NCI-H1092 treated with DMSO at 0.1 percent for 48 hours (cell line): ENCODE results near the gene ST7L.

Experiments
- DNase-seq: peaks from one replicate; lab custom pipeline; 2025; lab: John Stamatoyannopoulos, UW

The ST7L gene

GRCh38 chr1:112546076-112546475 lies 72.9 kb downstream of the ST7L start:
- no peak for DNase-seq

DNA sequence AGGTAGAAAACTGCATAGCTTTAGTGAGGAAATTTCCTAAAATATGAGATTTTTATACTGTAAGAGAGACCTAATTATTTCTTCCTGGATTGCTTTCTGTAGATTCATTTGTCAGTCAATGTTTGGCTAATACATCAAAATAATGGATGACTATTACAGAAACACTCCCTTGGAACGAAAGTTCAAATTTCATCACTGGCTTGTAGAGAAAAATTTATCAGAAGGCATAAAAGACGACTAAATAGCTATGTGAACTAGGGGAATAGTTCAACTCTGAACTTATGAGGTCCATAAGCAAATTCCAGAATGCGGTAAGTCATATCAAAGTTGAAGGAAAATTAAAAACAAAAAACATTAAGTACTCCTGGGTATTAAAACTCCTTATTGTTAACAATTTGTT lies 74.2 kb downstream of the ST7L start:
- DNase-seq: no peak

DNA sequence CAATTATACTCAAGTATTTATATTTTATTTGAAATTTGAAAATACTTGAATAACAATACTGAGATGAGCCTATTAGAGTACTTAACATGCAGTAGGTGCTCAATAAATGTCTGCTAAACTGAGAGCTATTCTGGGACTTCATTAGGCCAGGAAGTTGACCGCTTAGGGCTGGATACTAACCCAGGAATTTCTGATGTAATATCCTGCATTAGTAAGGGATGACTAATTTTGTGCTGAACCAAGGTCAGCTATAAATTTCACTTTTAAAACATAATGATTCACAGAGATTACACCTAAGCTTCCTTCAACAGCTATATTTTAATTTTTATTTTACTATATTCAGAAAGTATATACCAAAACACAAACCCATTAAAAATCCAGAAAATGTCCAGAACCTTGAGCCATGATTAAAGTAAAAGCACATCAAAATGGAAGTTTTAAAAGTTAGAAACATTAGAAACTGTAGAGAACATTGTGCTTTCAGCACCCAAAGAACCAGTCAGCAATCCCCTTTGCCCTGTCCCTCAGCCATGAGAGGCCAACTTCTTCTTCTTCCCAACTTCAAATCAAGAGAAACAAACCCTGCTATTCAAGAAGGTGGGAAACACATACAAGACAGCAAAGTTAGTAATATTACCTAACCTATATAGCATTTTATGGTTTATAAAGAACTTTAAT lies 74.8 kb downstream of the ST7L start:
- DNase-seq: no peak

DNA sequence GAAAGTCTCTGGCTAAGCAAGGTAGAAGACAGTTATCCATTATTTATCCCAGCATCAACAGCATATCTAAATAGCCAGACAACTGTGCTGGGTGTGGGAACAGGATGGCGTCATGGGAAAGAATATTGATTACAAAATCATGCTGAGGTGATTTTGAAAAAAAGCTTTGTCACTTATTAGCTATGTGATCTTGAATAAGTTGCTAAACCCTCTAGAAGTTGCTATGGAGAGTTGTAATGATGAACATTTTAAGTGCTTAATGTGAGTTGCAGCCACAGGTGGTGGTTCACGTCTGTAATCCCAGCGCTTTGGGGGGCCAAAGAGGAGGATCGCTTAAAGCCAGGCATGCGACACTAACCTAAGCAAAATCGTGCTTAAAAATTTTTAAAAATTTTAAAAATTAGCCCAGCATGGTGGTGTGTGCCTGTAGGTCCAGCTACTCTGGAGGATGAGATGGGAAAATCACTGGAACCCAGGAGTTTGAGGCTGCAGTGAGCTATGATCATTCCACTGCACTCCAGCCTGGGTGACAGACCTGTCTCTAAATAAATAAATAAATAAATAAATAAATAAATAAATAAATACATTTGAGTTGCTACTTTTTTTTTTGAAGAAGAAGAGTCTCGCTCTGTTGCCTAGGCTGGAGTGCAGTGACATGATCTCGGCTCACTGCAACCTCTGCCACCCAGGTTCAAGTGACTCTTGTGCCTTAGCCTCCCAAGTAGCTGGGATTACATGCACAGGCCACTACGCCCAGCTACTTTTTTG lies 76.6 kb downstream of the ST7L start:
- no peak for DNase-seq

- DNase-seq: no peak
Observed at GRCh38 chr1:112541299-112541698, 77.6 kb downstream of the ST7L start.

GRCh38 chr1:112540226-112540794 lies 78.6 kb downstream of the ST7L start:
- DNase-seq: no peak

- no peak for DNase-seq
Observed at GRCh38 chr1:112538883-112539282, 80.1 kb downstream of the ST7L start.

- no peak for DNase-seq
Observed at GRCh38 chr1:112537456-112537855, 81.5 kb downstream of the ST7L start.

DNA sequence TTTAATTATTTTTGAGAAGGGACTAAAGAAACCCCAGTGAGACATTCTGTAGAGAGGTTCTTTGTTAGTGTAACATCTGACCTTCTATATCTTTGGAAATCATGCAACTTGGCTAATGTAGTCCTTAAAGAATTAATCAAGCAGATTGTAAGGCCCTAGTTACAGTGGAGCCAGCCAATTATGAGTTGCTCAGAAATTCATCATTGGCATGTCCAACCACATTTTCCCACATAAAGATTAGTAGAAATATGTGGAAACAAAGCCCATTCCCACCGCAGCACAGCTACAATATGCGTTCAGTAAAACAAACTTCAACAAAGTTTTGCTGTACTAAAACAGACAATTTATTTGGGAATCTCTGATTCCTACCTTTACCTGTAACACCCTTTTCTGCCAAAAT lies 82.4 kb downstream of the ST7L start:
- no peak for DNase-seq

DNA sequence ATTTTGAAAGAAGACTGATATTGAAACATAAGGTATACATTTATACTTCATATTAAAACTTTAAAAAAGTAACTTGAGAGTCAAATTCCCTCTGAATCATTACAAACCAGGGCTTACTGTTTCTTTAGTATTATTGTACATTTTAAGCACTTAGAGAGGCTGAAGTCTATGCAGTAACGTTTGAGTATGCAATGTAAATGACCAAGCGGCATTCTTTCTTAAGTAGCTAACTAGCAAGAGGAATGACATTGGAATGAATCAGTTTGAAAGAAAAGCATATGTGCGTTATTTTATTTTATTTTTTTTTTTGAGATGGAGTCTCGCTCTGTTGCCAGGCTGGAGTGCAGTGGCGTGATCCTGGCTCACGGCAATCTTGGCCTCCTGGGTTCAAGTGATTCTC lies 85.9 kb downstream of the ST7L start:
- DNase-seq: no peak

DNA sequence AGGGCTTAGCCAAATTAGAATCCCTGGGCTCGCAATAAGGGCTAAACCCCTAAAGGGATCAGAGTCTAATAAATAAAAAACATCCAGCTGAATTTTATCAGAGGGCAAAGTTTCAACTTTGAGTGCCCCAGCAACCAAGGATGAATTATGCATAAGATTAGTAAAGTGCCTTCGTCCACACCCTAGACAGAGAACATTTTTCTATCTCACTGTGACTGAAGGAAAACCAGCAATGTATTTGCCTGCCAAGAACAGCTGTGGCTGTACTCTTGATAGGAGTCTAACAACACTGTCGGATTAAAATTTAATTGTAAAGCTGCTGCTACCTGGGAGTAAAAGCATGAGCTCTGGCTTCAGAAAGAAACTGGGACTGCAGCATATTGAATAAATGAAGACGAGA lies 86.9 kb downstream of the ST7L start:
- no peak for DNase-seq

GRCh38 chr1:112530832-112531231 lies 88.1 kb downstream of the ST7L start:
- no peak for DNase-seq

- no peak for DNase-seq
Observed at GRCh38 chr1:112529301-112529700, 89.6 kb downstream of the ST7L start.

DNA sequence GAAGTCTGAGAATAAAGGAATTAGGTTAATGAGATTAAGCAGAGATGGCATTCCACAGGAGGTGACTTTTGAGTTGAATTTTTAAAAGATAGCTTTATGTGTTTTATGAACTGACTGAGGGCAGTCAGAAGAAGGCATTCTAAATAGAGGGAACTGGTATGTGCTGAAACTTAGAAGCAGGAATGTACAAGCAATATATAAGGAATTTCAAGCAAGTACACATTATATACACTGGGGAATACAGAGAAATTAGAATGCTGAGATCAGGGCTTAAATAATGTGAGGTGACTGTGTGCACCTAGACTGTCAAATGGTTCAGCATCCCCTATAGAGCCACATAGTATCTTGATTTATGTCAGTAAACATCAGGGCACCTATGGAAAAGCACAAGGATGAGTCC lies 90.9 kb downstream of the ST7L start:
- no peak for DNase-seq

DNA sequence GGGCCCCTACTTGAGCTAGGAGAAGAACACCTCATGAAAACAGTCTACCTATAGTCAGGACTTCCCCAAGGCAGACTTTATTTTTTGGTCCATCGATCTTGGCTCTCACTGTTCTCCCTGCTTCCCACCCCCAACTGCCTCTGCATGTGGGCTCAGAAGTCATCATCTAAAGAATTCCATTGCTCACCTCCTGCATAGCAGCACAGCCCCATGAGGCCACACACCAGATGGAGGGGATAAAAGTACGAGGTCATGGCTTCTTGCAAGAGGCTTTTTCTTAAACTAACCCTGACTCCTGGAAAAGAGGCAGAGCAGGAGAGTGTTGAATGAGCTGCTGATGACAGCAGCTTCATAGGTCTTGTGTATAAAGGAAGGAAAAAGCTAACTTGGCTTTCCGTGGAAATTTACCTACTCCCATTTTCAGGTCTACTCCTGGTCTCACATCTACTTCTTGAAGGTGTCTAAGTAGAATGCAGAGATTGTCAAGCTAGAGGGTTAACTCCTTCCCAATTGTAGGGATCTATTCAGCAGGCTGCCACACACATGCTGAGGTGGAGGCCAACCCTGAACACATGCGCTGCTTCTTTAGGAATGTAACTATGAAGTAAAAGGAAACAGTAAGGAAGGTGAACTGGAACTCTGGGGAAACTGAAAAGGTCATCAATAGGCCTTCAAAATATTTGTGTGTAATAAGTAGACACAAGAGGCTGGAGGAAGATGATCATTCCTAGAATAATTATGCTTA lies 91.5 kb downstream of the ST7L start:
- no peak for DNase-seq

DNA sequence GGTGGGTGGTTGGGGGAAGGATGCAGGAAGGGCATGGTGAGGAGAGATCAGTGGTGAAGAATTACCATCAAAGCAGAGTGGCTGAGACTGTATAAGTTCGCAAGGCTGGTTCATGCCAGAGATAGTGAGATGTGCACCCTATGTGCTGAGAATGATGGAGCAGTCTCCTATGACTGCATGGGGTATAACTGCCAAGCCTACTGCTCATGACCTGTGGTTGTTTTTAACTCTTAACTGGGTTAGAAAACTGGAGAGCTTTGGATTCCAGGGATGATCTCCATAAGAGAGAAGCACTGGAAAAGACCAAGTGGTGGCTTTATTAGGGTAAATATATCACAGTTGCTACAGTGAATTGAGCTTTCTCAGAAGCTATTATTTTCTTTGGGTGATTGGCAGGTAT lies 94.0 kb downstream of the ST7L start:
- DNase-seq: no peak

DNA sequence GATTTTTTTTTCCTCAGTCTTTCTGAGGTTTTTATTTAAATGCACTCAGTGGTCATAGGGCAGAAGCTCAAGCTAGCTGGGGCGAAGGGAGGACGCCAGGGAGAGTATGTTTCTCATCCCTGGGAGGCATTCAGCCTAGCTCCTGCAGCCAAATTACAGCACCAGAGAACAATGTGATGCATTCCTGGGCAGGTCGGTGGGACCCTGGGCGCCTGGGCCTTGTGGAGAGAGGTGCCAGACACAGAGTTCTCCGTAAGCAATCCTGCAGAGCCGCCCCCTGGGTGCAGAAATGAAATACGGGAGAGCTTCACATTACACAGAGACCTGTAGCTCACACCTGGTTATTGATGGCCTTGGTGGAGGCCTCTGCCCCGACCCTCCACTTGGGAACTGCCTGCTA lies 94.7 kb downstream of the ST7L start:
- DNase-seq: no peak

DNA sequence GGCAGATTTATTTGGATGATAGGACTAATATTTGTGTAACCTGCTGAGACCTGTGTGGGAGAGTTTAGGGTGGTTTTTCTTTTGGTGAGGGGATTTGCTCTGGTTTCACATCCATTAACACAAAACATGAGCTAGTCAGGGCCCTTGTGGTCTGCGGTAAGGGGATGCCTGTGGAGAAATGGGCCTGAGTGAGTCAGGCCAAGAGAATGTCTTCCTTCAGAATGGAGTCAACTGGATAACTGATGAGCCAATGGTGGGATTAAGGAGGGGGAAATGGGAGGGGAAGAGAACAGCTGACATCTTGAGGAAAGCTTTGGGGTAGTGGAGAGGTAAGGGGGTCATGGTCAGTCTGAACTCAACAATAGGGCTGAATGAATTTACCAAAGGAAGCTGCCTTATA lies 96.3 kb downstream of the ST7L start:
- DNase-seq: no peak

GRCh38 chr1:112520166-112520565 lies 98.8 kb downstream of the ST7L start:
- DNase-seq: no peak

- no peak for DNase-seq
Observed at GRCh38 chr1:112518186-112518585, 100.8 kb downstream of the ST7L start.

DNA sequence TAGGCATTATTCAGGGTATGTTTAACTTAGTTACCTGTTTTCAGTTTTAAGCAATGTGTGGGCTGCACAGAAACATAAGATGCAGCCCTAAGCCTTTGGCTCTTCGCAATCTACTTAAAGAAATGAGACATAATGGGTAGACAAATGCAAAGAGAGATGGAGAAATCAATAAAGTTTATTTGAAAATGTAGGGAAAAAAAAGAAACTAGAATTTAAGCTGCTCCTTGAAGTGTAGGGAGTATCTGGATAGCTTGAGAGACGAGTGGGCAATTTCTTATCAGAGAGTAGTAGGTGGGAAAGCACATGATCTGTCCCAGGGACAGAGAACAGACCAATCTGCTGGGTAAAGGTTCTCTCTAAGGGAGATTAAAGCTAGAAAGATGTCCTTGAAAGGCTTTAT lies 101.3 kb downstream of the ST7L start:
- no peak for DNase-seq

DNA sequence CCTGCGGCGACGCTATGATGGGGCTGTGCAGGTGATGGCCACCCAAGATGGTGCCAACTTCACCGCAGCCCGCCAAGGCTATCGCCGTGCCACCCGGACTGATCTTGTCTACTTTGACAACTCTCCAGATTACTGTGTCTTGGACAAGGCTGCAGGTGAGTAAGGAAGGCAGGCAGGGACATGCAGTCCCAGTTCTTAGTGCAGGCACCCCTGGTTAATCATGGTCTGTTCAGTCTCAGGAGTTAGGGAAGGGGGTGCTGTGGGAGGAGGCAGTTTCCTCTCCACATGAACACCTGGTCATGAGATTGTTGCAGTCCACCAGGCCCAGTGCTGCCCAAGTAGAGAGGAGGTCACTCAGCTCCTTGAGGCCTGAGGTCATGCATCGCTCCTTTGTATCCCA lies 101.7 kb downstream of the ST7L start:
- DNase-seq: no peak

DNA sequence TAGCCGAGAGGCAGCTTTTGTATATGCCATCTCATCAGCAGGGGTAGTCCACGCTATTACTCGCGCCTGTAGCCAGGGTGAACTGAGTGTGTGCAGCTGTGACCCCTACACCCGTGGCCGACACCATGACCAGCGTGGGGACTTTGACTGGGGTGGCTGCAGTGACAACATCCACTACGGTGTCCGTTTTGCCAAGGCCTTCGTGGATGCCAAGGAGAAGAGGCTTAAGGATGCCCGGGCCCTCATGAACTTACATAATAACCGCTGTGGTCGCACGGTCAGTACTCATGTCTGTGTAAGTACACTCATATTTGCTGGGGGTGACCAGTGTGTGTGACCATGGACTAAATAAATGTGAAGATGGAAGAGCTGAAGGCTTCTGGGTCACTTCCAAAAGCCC lies 102.8 kb downstream of the ST7L start:
- no peak for DNase-seq
